Tibial nerve (tissue), 4 donors: ENCODE measurements around the gene CTSS.

Experiments used
- EP300 ChIP-seq, 2 donors: sonication (generic); formaldehyde crosslinking; IDR thresholded peaks; one replicate each; pipeline ENCODE4 v1.6.1; 2017; ENCODE audit warnings: antibody characterized with exemption in 2 of 2, mild to moderate bottlenecking in 1 of 2
- POLR2A ChIP-seq, 2 donors: fragments of 450-650 bp; IDR thresholded peaks; one replicate each; pipeline ENCODE4 v1.6.1; 2017; ENCODE audit warnings: antibody characterized with exemption in 2 of 2, mild to moderate bottlenecking in 2 of 2, moderate library complexity in 2 of 2
- TF ChIP-seq, protein P1 (sequence below), 5 experiments: fragments of 200-600 bp in 3 of 5; fragments of 450-650 bp in 2 of 5; sonication (generic) in 3 of 5; IDR thresholded peaks; one replicate each; pipeline ENCODE4 v1.5.1; 2016 to 2019; ENCODE audit warnings: antibody characterized with exemption in 5 of 5, mild to moderate bottlenecking in 3 of 5, moderate library complexity in 2 of 5

DNA sequence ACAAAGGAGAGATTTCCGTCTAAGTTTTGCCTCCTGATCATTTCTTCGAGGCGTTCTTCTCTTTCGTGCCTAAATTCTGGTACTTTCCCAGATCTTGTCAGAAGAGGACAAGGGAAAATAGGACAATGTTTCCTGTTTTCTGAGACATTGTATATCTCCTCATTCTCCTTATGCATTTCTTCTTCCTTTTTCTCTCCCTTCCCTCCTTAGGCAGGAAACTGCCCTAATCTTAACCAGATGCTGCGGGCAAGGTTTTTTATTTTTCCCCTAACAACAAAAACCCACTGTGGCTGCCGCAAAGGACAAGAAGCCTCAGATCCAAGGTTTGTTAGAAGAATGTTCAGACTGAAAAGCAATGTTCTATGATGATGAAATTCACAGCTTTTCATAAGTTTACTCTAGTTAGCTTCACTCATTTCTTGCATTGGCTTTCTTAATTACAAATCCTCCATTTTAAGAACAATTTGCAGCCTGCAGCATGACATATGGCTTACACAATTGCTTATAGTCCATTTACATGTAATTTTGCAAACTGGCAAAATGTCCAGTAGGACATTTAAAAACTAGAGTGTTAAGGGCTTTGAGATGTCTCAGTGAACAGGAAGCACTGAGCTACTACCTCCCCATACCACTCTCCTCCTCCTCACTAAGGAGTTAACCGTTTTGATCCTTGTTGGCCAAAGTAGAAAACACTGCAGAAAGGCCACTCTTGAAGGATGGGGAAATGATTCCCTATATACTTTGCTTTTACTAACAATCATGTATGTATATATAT is 41.9 kb upstream of the CTSS start:
- TF ChIP-seq EP300 (IDR thresholded peaks at IDR 0.05) (no peak), POLR2A (IDR thresholded peaks at IDR 0.05) (no peak)
- TF ChIP-seq, protein P1, sequence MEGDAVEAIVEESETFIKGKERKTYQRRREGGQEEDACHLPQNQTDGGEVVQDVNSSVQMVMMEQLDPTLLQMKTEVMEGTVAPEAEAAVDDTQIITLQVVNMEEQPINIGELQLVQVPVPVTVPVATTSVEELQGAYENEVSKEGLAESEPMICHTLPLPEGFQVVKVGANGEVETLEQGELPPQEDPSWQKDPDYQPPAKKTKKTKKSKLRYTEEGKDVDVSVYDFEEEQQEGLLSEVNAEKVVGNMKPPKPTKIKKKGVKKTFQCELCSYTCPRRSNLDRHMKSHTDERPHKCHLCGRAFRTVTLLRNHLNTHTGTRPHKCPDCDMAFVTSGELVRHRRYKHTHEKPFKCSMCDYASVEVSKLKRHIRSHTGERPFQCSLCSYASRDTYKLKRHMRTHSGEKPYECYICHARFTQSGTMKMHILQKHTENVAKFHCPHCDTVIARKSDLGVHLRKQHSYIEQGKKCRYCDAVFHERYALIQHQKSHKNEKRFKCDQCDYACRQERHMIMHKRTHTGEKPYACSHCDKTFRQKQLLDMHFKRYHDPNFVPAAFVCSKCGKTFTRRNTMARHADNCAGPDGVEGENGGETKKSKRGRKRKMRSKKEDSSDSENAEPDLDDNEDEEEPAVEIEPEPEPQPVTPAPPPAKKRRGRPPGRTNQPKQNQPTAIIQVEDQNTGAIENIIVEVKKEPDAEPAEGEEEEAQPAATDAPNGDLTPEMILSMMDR (IDR thresholded peaks at IDR 0.05) = no peak
